Measurements from ENCODE around the gene ZNF132. TPM values are rescaled to one million over a fixed set of nuclear protein-coding genes. Genes with fewer than 3 reads are reported as not detected.
"Not testable (repeated sequence)": the region's sequence is repeated elsewhere in the genome, so short reads cannot be mapped to it uniquely, and the experiment has no call there.

Gene ZNF132
- total RNA-seq (10 to 100 TPM in 1 of 2 experiments, 1 to 10 TPM in 1; 10.0 to 10.6 TPM), polyA plus RNA-seq (1 to 10 TPM; 1.0 to 3.1 (median 2.0) TPM), total RNA-seq (4.9 to 17.2 (median 9.8) reads per million in 6 experiments)

- Mint-ChIP-seq H3K27me3 (peaks cover 0 to 2% (median 0%) of the 10 kb centered on the region in 5 donors), H3K27ac (peak within 1 kb of the TSS; percentile 96 to 100 (median 98)), H3K4me3 (peak within 1 kb of the TSS; percentile 93 to 100 (median 98)), H3K36me3 (peaks cover 45 to 53% (median 45%) of the 10 kb centered on the region in 3 donors), H3K4me1 (peaks cover 26 to 39% (median 33%) of the 10 kb centered on the region in 4 donors), H3K9me3 (peaks cover 10 to 56% (median 49%) of the 10 kb centered on the region in 9 donors)
- ATAC-seq (peak; percentile 95 to 96), DNase-seq (peak; percentile 84 to 98 (median 95))
- POLR2A ChIA-PET, result interaction anchor here (0.6 to 2.0 kb wide), 14 partner anchors 8 to 731 kb away, joined by 3 to 10 read pairs (median 4); partner anchors contain the start of genes ZBTB45, ZNF154, ZNF274 and ZNF497
These were observed at the start of gene ZNF132 for GRCh38 chr19:58439576-58440554. ZNF132 (minus strand) TSS chr19:58440153; CDS start chr19:58439821, 332 bp downstream.

DNA sequence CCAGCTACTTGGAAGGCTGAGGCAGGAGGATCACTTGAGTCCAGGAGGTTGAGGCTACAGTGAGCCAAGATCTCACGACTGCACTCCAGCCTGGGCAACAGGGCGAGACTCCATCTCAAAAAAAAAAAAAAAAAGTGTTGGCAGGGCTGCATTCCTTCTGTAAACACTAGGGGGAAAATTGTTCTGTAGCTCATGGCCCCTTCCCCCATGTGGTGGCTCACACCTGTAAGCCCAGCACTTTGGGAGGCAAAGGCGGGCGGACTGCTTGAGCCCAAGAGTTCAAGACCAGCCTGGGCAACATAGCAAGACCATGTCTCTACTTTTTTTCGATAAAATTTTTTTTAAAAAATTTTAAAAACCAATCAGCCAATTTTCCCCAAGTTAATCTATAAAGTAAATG is 44.4 kb upstream of the ZNF132 start:
- not testable (repeated sequence) for H3K36me3 Mint-ChIP-seq, H3K4me3 Mint-ChIP-seq, ATAC-seq, H3K27me3 Mint-ChIP-seq, H3K4me1 Mint-ChIP-seq, DNase-seq, H3K27ac Mint-ChIP-seq, H3K9me3 Mint-ChIP-seq
- POLR2A ChIA-PET, result interaction anchor here (0.6 to 1.4 kb wide), 7 partner anchors 11 to 76 kb away, joined by 3 to 8 read pairs (median 5); partner anchors contain the start of gene ZNF584

DNA sequence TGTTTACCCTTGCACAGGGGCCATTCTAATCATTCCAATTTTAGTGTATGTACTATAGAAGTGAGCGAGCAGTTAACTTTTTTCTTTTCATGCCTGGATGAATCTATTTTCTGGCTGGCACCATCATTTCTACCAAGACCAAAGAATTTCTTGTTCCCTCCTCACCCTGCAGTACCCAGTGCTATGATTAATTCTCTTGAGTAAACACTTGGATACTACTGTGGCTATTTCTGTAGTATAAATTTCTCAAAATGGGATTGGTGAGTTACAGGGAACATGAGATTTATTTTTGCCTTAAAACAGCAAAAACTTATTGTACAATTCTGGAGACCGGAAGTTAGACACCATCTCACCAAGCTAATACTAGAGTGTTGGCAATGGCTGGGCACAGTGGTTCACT is 43.8 kb upstream of the ZNF132 start:
- Mint-ChIP-seq H3K4me1 (peaks cover 0 to 3% (median 0%) of the 10 kb centered on the region in 4 donors), H3K9me3 (no peaks in the 10 kb centered on the region), H3K36me3 (peaks cover 0 to 11% (median 0%) of the 10 kb centered on the region in 3 donors), H3K4me3 (no peak overlapping the region), H3K27ac (no peak overlapping the region), H3K27me3 (no peaks in the 10 kb centered on the region)
- no peak for ATAC-seq
- POLR2A ChIA-PET, result interaction anchor here (0.7 to 1.4 kb wide), 5 partner anchors 11 to 75 kb away, joined by 3 to 8 read pairs (median 5); partner anchors contain the start of gene ZNF584
- DNase-seq, result no peak

GRCh38 chr19:58482372-58482771 is 42.4 kb upstream of the ZNF132 start:
- POLR2A ChIA-PET, result no interaction called here
- no peaks in the 10 kb centered on the region for H3K9me3 Mint-ChIP-seq
- no peaks in the 10 kb centered on the region for H3K27me3 Mint-ChIP-seq
- no peak overlapping the region for H3K4me3 Mint-ChIP-seq
- ATAC-seq, result no peak
- H3K27ac Mint-ChIP-seq, result peak overlapping the region in 2 of 10 donors; percentile 17 to 92
- peaks cover 0 to 3% (median 0%) of the 10 kb centered on the region in 4 donors for H3K4me1 Mint-ChIP-seq
- no peak for DNase-seq
- peaks cover 0 to 11% (median 0%) of the 10 kb centered on the region in 3 donors for H3K36me3 Mint-ChIP-seq

DNA sequence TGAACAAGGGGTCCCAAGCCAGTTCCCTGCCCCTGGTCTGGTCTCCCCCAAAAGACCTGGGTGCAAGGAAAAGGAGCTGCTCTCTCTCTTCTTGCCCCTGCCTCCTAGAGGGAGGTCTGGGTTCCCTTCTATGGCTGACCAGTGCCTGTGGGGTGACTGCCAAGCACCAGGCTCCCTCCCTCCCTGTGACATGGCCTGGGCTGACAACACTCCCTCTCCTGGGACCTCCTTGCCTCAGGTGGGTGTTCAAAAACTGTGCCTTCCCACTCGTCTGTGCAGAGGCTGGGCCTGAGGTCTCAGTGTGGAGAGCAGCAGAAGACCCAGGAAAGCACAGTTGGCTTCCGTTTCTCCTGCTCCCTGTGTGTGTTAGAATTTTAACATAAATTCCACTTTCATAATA is 40.9 kb upstream of the ZNF132 start:
- H3K4me1 Mint-ChIP-seq, result peaks cover 7 to 9% (median 8%) of the 10 kb centered on the region in 4 donors
- peak overlapping the region in 2 of 10 donors; percentile 17 to 21 for H3K27ac Mint-ChIP-seq
- H3K27me3 Mint-ChIP-seq, result no peaks in the 10 kb centered on the region
- POLR2A ChIA-PET, result no interaction called here
- no peak for ATAC-seq
- H3K4me3 Mint-ChIP-seq, result no peak overlapping the region
- DNase-seq, result no peak
- H3K36me3 Mint-ChIP-seq, result peaks cover 0 to 11% (median 0%) of the 10 kb centered on the region in 3 donors
- H3K9me3 Mint-ChIP-seq, result no peaks in the 10 kb centered on the region

DNA sequence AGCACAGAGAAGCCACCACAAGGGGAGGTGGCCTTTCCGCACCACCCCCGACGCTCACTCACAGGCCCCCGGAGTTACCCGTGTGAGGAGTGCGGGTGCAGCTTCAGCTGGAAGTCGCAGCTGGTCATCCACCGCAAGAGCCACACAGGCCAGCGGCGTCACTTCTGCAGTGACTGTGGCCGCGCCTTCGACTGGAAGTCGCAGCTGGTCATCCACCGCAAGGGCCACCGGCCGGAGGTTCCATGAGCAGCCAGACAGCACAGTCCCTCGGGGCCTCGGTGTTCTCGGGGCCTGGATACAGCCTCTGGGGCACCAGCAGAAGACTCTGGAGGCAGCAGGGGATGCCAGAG is 40.5 kb upstream of the ZNF132 start:
- POLR2A ChIA-PET, result no interaction called here
- peaks cover 7 to 12% (median 9%) of the 10 kb centered on the region in 4 donors for H3K4me1 Mint-ChIP-seq
- H3K27me3 Mint-ChIP-seq, result no peaks in the 10 kb centered on the region
- no peak overlapping the region for H3K4me3 Mint-ChIP-seq
- no peak for ATAC-seq
- H3K27ac Mint-ChIP-seq, result no peak overlapping the region
- no peak for DNase-seq
- H3K36me3 Mint-ChIP-seq, result peaks cover 0 to 11% (median 0%) of the 10 kb centered on the region in 3 donors
- H3K9me3 Mint-ChIP-seq, result no peaks in the 10 kb centered on the region

DNA sequence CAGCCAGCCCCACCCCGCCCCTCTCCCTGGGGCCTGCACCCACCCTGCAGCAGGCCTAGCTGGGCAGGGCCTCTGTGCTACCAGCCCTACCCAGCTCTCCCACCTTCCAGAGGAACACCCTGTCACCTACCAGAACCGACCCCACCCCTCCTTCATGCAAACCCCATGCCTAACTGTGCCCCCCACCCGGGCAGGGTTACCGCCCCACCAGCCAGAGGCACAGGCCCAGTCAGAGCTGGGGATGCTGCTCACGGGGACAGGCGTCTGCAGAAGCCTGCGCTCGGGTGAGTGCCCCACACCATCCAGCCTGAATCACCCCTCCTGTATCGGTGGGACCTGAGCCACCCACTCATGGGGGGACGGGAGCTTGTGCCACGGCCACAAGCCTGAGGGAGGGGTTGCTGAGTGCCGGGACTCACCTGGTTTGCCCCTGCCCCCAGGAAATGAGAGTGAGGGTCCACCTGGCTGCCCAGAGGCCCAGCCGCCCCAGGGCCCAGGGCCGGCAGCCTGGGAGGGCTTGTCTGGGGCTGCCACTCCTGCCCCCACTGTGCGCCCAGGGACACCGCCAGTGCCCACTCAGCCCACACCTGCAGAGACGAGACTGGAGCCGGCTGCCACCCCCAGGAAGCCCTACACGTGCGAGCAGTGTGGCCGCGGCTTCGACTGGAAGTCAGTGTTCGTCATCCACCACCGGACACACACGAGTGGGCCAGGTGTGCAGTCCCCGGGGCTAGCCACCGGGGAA is 40.0 kb upstream of the ZNF132 start:
- peak overlapping the region in 1 of 10 donors; percentile 66 for H3K27ac Mint-ChIP-seq
- H3K27me3 Mint-ChIP-seq, result no peaks in the 10 kb centered on the region
- no peak overlapping the region for H3K4me3 Mint-ChIP-seq
- H3K4me1 Mint-ChIP-seq, result peaks cover 7 to 17% (median 12%) of the 10 kb centered on the region in 4 donors
- peaks cover 0 to 11% (median 0%) of the 10 kb centered on the region in 3 donors for H3K36me3 Mint-ChIP-seq
- H3K9me3 Mint-ChIP-seq, result no peaks in the 10 kb centered on the region
- DNase-seq (no peak), ATAC-seq (no peak)
- POLR2A ChIA-PET, result interaction anchor here (0.6 kb wide), 1 partner anchor 50 kb away, joined by 5 read pairs; no protein-coding TSS in a partner anchor

DNA sequence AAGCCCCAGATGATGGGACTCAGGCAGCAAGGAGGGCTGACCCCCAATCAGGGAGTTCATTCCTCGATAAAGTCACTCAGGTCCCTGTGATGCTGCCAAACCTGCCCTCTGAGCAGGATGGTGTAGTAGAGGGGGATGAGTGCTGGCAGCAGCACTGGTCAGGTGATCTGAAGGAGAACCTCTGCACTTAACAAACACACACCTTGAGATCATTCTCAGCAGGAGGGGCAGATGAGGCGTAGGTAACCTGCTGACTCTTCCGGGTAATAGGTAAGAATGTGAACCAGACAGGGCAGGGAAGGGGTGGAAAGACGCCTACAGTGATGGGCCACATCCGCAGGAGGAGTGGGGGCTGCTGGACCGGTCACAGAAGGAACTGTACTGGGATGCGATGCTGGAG is 39.4 kb upstream of the ZNF132 start:
- Mint-ChIP-seq H3K4me1 (peaks cover 7 to 18% (median 15%) of the 10 kb centered on the region in 4 donors), H3K27me3 (no peaks in the 10 kb centered on the region), H3K36me3 (peaks cover 0 to 11% (median 0%) of the 10 kb centered on the region in 3 donors), H3K9me3 (no peaks in the 10 kb centered on the region), H3K4me3 (peak overlapping the region in 2 of 10 donors; percentile 11 to 45), H3K27ac (peak overlapping the region in 4 of 10 donors; percentile 15 to 66 (median 38))
- POLR2A ChIA-PET, result interaction anchor here (0.6 to 1.4 kb wide), 4 partner anchors 14 to 774 kb away, joined by 3 to 7 read pairs (median 4); no protein-coding TSS in a partner anchor
- no peak for DNase-seq
- no peak for ATAC-seq

DNA sequence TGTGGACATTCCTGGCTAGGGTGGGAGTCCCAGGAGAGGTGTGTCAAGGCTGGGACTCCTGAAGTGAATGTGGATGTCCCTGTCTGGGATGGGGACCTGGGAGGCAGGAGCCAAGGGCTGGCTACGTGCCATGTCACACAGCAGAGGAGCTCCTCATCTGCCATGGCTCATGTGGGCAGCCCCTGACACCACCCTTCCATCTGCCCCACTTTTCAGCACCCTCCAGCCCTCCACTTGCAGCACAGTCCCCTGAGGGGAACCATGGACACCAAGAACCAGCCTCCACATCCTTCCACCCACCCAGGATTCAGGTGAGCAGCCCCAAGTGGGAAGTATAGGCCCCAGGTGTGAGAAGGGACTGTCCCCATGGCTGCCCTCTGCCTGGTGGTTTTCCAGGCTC is 37.9 kb upstream of the ZNF132 start:
- H3K4me3 Mint-ChIP-seq, result peak overlapping the region in 3 of 10 donors; percentile 6 to 43 (median 28)
- H3K27me3 Mint-ChIP-seq, result no peaks in the 10 kb centered on the region
- peaks cover 0 to 15% (median 0%) of the 10 kb centered on the region in 3 donors for H3K36me3 Mint-ChIP-seq
- H3K27ac Mint-ChIP-seq, result peak overlapping the region in 2 of 10 donors; percentile 14 to 48
- H3K9me3 Mint-ChIP-seq, result no peaks in the 10 kb centered on the region
- POLR2A ChIA-PET, result interaction anchor here (1.0 to 1.4 kb wide), 2 partner anchors 15 to 41 kb away, joined by 3 read pairs; partner anchors contain the start of gene ZBTB45
- DNase-seq (no peak), ATAC-seq (no peak)
- peaks cover 7 to 22% (median 15%) of the 10 kb centered on the region in 4 donors for H3K4me1 Mint-ChIP-seq

DNA sequence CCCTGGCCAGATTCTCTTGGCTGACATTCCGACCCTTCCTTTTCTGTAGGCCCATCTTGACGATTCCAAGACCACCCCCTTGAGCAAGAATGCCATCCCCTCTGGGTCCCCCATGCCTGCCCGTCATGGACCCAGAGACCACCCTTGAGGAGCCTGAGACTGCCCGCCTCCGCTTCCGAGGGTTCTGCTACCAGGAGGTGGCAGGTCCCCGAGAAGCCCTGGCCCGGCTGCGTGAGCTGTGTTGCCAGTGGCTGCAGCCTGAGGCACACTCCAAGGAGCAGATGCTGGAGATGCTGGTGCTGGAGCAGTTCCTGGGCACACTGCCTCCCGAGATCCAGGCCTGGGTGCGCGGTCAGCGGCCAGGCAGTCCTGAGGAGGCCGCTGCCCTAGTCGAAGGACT is 37.2 kb upstream of the ZNF132 start:
- POLR2A ChIA-PET, result interaction anchor here (0.5 to 1.2 kb wide), 5 partner anchors 12 to 74 kb away, joined by 4 read pairs; partner anchors contain the start of gene ZBTB45
- no peaks in the 10 kb centered on the region for H3K9me3 Mint-ChIP-seq
- no peak for ATAC-seq
- peaks cover 0 to 17% (median 0%) of the 10 kb centered on the region in 3 donors for H3K36me3 Mint-ChIP-seq
- H3K27ac Mint-ChIP-seq, result peak overlapping the region; percentile 94 to 100 (median 99)
- peak overlapping the region; percentile 88 to 99 (median 96) for H3K4me3 Mint-ChIP-seq
- H3K4me1 Mint-ChIP-seq, result peaks cover 7 to 22% (median 13%) of the 10 kb centered on the region in 4 donors
- H3K27me3 Mint-ChIP-seq, result no peaks in the 10 kb centered on the region
- no peak for DNase-seq

DNA sequence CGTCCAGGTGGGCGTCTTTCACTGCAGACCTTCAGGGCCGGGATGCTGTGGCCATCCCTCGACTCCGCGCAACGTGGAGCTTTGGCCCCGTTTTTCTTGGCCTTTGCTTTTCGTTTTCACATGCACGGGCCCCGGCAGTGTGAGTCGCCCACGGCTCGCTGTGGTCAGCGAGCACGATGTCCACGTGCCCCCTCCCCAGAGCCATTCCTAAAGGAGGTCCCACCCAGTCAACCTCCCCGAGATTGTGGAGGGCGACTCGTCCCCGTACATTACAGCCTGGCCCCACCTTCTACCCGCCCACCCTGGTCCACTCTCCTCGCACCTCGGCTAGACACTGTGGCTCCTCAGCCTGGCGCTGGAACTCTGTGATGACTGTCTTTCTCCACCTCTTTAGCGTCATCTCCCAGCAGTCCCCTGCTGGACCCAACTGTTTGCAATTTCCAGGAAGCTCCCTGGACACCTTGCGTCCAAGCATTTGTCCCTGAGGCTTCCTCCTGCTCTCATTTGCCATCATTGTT is 36.6 kb upstream of the ZNF132 start:
- Mint-ChIP-seq H3K27ac (peak overlapping the region; percentile 94 to 100 (median 99)), H3K36me3 (peaks cover 0 to 18% (median 0%) of the 10 kb centered on the region in 3 donors), H3K9me3 (no peaks in the 10 kb centered on the region), H3K4me3 (peak overlapping the region; percentile 88 to 99 (median 96)), H3K4me1 (peaks cover 7 to 22% (median 13%) of the 10 kb centered on the region in 4 donors), H3K27me3 (no peaks in the 10 kb centered on the region)
- ATAC-seq, result no peak
- no peak for DNase-seq
- POLR2A ChIA-PET, result interaction anchor here (0.5 to 2.4 kb wide), 8 partner anchors 10 to 89 kb away, joined by 3 to 6 read pairs (median 4); partner anchors contain the start of genes CHMP2A, RPS5, ZBTB45 and ZNF324

All from naive thymus-derived CD8-positive, alpha-beta T cell (primary cell).